Heart left ventricle (tissue), 16 donors: ENCODE measurements around the gene HOTAIR. TPM values are rescaled to one million over a fixed set of nuclear protein-coding genes. Genes with fewer than 3 reads are reported as not detected.

Experiments
- ATAC-seq, 4 donors: fragments of 200-7000 bp; cut with Tn5 transposase; one replicate each; pipeline ENCODE4 v1.9.1; 2020 to 2022; ENCODE audit warnings: moderate library complexity in 4 of 4, mild to moderate bottlenecking in 3 of 4, moderate number of reproducible peaks in 1 of 4
- DNase-seq, 5 donors: peaks; one replicate each; pipeline ENCODE4 v3.0.0-alpha.2; 2020
- H3K27ac ChIP-seq, 12 donors: fragments of 200-600 bp; sonication (generic) in 4 of 12; one replicate each; pipeline versions ENCODE4 v1.5.0 to v1.8.0; 2016 to 2022; ENCODE audit warnings: mild to moderate bottlenecking in 2 of 12
- H3K27me3 ChIP-seq, 9 donors: fragments of 200-600 bp; sonication (generic) in 2 of 9; one replicate each; pipeline versions ENCODE4 v1.5.1 to v1.8.0; 2016 to 2022; ENCODE audit warnings: mild to moderate bottlenecking in 3 of 9
- H3K36me3 ChIP-seq, 9 donors: fragments of 200-600 bp; sonication (generic) in 2 of 9; one replicate each; pipeline versions ENCODE4 v1.5.0 to v1.8.0; 2018 to 2022; ENCODE audit warnings: mild to moderate bottlenecking in 2 of 9
- H3K4me1 ChIP-seq, 12 donors: fragments of 200-600 bp; sonication (generic) in 4 of 12; one replicate each; pipeline versions ENCODE4 v1.5.0 to v1.8.0; 2016 to 2022; ENCODE audit warnings: mild to moderate bottlenecking in 3 of 12
- H3K4me3 ChIP-seq, 12 donors: fragments of 200-600 bp; sonication (generic) in 4 of 12; one replicate each; pipeline versions ENCODE4 v1.5.0 to v1.8.0; 2017 to 2022; ENCODE audit warnings: mild to moderate bottlenecking in 9 of 12, moderate library complexity in 4 of 12
- H3K9me3 ChIP-seq, 12 donors: fragments of 200-600 bp; sonication (generic) in 4 of 12; one replicate each; pipeline versions ENCODE4 v1.5.0 to v1.8.0; 2016 to 2022; ENCODE audit warnings: mild to moderate bottlenecking in 1 of 12
- CTCF ChIP-seq, 12 donors: fragments of 200-600 bp; sonication (generic) in 4 of 12; IDR thresholded peaks; one replicate each; pipeline versions ENCODE4 v1.5.0 to v1.8.0; 2018 to 2022; ENCODE audit warnings: antibody characterized with exemption in 12 of 12, mild to moderate bottlenecking in 5 of 12
- POLR2A ChIP-seq, 2 donors: fragments of 450-650 bp; IDR thresholded peaks; one replicate each; pipeline ENCODE4 v1.6.1; 2017; ENCODE audit warnings: antibody characterized with exemption in 2 of 2, mild to moderate bottlenecking in 2 of 2, moderate library complexity in 2 of 2
- WGBS, 4 donors: extraction: QIAGEN DNeasy Blood & Tissue Kit in 2 of 4; methylation state at CpG; one replicate each; pipeline versions ENCODE4 v1.1.5 to v1.1.7; 2013 to 2018; 5-methylcytosine and 5-hydroxymethylcytosine counted together
- intact Hi-C, 10 donors: fragments of 100-400 bp; cut with DNase I; formaldehyde crosslinking; loops; one replicate each; pipeline versions ENCODE4 v1.11.1 to v1.14.2; 2022
- polyA plus RNA-seq, 2 donors: library from polyadenylated mRNA; stranded (reverse); fragments of 200-250 nt; gene quantifications; one replicate each; pipeline ENCODE4 v1.2.3, GENCODE V29; 2013
- total RNA-seq, 9 donors: library from RNA; depleted of rRNA in 2 of 9; stranded (reverse); fragments of >200 nt in 2 of 9; fragmentation: NEBNext Ultra II Directional in 3 of 9; extraction: Animal tissue kit (Norgen Biotek cat#: 25700) in 3 of 9; gene quantifications; one replicate each; pipeline versions ENCODE4 v1.1.0 to v1.2.4, GENCODE V29; 2016 to 2023
- donor health status: ischemic (EF 13 %, LVEDD 7.1; RV severe dilation, severe dysfunction).
- donor health status: healthy with polysubstance abuse.
- donor health status: DM: no; HTN: yes; CAD: no.
- donor health status: DM: no; HTN: no; CAD: no.
- donor health status: ischemic (EF 25% LVEDD 6.9; RV normal size, moderate dysfunction).
- donor health status: ischemic (EF 25% LVEDD 5.7; RV mildly dilated, moderate dysfunction).
- donor health status: healthy.
- donor health status: DM: yes; HTN: yes; CAD: no.
- donor health status: ischemic (EF 35%, LVEDD 5.7; RV mildly dilated, moderate dysfunction).
- donor health status: nonischemic (EF 11% LVEDD 7.7; RV severe dilation, severe dysfunction).
- donor health status: DM: yes; HTN: yes; CAD: no.
- donor health status: PGD.
- donor health status: ischemic (EF 29% LVEDD 5.4; RV normal size, mild dysfunction).
- donor health status: nonischemic (EF 23%, LVEDD 6.1; RV moderate dilation, normal function).

HOTAIR gene
- total and polyA plus RNA-seq, 11 donors = not detected

GRCh38 chr12:54002278-54002914 is 27.6 kb upstream of the HOTAIR start:
- TF ChIP-seq CTCF (IDR thresholded peaks at IDR 0.05) = no peak
- no peak for TF ChIP-seq POLR2A (IDR thresholded peaks at IDR 0.05)
- no peaks in the 10 kb centered on the region for H3K9me3 ChIP-seq
- ATAC-seq (no peak), DNase-seq (no peak)
- intact Hi-C loops = loop anchor here in 1 of 10 donors (10.0 kb wide), 1 partner anchor 372 kb away; no protein-coding TSS in a partner anchor
- H3K27me3 ChIP-seq = peaks cover 71 to 100% (median 100%) of the 10 kb centered on the region in 9 donors
- peaks cover 0 to 26% (median 14%) of the 10 kb centered on the region in 12 donors for H3K4me1 ChIP-seq
- 12 to 15% (median 14%) methylated on average over 19 of the region's 19 CpGs for whole genome bisulfite sequencing, 4 donors
- H3K4me3 ChIP-seq = no peak overlapping the region
- H3K27ac ChIP-seq = no peak overlapping the region
- H3K36me3 ChIP-seq = no peaks in the 10 kb centered on the region

- Histone ChIP-seq H3K27me3 (peaks cover 77 to 100% (median 100%) of the 10 kb centered on the region in 9 donors), H3K9me3 (no peaks in the 10 kb centered on the region), H3K4me3 (no peak overlapping the region), H3K4me1 (peaks cover 0 to 28% (median 14%) of the 10 kb centered on the region in 12 donors), H3K27ac (no peak overlapping the region), H3K36me3 (no peaks in the 10 kb centered on the region)
- intact Hi-C loops = loop anchor here in 1 of 10 donors (10.0 kb wide), 1 partner anchor 373 kb away; no protein-coding TSS in a partner anchor
- no peak for ATAC-seq
- TF ChIP-seq CTCF (IDR thresholded peaks at IDR 0.05) (no peak), POLR2A (IDR thresholded peaks at IDR 0.05) (no peak)
- 19 to 27% (median 24%) methylated on average over 8 of the region's 8 CpGs for WGBS, 4 donors
- no peak for DNase-seq
These were observed 26.8 kb upstream of the HOTAIR start for GRCh38 chr12:54001283-54002187.

DNA sequence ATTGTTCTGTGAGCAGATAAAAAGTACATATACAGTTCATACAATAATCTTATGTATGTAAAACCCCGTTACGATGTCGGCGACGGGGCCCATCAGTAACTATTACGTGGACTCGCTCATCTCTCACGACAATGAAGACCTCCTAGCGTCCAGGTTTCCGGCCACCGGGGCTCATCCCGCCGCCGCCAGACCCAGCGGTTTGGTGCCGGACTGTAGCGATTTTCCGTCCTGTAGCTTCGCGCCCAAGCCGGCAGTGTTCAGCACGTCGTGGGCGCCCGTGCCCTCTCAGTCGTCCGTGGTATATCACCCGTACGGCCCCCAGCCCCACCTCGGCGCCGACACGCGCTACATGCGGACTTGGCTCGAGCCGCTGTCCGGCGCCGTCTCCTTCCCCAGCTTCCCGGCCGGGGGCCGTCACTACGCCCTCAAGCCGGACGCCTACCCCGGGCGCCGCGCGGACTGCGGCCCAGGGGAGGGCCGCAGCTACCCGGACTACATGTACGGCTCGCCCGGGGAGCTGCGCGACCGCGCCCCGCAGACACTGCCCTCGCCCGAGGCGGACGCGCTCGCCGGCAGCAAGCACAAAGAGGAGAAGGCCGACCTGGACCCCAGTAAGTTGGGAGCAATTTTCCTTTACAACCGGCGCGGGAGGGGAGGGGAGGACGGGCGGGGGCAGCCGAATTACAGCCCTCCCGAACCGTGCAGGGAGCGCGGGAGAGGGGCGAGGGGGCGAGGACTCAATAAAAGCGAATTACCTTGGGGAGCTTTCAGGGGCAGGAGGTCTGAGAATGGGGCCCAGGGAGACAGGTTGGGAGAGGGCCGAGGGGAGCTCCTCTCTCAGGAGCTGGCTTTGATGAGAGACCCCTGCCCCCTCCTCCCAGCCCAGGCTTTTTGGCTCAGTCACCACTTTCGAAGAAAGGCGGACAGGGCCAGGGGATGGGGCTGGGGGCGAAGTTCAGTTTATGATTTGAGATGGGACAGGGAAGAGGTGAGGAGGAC is 25.7 kb upstream of the HOTAIR start, which contains the start of gene HOXC9:
HOXC9 (plus strand) TSS at position 46 of the 999 bp plus-strand sequence; CDS start at position 74, 28 bp downstream.
- peaks cover 83 to 100% (median 100%) of the 10 kb centered on the region in 9 donors for H3K27me3 ChIP-seq

More for the DNA sequence above, 25.7 kb upstream of the HOTAIR start, which contains the start of gene HOXC9:
- TF ChIP-seq CTCF (IDR thresholded peaks at IDR 0.05) = no peak
- TF ChIP-seq POLR2A (IDR thresholded peaks at IDR 0.05) = no peak
- Histone ChIP-seq H3K36me3 (no peaks in the 10 kb centered on the region), H3K27ac (no peak within 1 kb of the TSS), H3K4me3 (peak within 1 kb of the TSS; percentile 6 to 41 (median 25)), H3K9me3 (no peaks in the 10 kb centered on the region), H3K4me1 (peaks cover 0 to 32% (median 14%) of the 10 kb centered on the region in 12 donors)
- ATAC-seq = peak in 1 of 4 donors; percentile 35
- DNase-seq = no peak
- WGBS, 4 donors = 2 to 6% (median 3%) methylated on average over 14 to 87 of the region's 87 CpGs
- intact Hi-C loops = loop anchor here in 1 of 10 donors (10.0 kb wide), 1 partner anchor 374 kb away; no protein-coding TSS in a partner anchor
